Stimulated activated CD4-positive, alpha-beta T cell treated with anti-CD3 and anti-CD28 coated beads, Interleukin-4, amount 100 ng/mL, for 48 hours (primary cell): ENCODE data around the gene ZFAND2A.
"Not testable (repeated sequence)": the region's sequence is repeated elsewhere in the genome, so short reads cannot be mapped to it uniquely, and the experiment has no call there.

ENCODE experiments used
- DNase-seq, 2 donors: peaks; one replicate each; pipeline ENCODE4 v3.0.0-alpha.2; 2020; ENCODE audit warnings: low read depth in 2 of 2

ZFAND2A gene

DNA sequence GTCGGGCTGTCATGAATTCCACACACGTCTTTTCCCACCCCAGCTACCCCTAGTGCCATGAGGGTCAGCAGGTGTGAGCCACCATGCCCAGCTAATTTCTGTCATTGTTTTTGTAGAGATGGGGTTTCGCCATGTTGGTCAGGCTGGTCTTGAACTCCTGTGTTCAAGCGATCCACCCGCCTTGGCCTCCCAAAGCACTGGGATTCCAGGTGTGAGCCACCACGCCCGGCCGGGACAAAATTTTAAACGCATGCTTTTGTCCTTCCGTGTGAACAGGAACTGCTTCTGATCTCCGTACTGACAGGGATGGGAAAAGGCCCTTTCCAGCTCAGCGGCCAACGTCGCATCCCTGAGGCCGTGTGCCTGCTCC, 15.6 kb upstream of the ZFAND2A start:
- no peak for DNase-seq

DNA sequence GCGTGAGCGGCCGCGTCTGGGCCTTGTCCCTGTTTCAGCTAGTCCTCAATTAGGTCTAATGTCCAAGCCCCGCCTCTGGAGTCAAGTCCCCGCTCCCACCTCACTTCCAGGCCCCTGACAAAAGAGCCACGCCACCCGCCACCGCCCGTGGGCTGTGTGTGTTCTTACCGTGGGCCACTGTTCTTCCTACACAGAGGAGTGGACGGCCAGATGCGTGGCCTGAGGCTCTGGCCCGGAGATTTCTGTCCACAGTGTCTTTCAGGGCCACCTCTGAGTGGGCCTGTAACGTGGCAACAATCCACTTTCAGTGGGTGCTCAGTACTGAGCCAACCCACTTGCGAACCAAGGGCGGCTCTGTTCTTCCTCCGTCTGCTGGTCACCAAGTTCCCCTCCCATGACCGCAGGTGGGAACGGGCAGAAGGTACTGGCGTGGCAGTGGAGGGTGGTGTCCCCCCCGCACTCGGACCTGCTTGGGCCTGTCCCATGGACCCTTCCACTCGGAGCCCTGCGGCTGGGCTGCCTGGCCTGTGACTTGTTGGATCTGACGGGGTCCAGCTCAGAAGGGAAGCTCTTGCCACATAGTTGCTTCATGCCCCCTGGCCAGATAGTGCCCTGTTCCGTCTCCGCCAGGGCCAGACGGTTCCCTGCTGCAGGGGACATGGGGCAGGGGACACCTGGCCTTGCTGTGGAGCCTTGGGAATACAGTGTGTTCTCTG, 15.0 kb upstream of the ZFAND2A start:
- DNase-seq: no peak

DNA sequence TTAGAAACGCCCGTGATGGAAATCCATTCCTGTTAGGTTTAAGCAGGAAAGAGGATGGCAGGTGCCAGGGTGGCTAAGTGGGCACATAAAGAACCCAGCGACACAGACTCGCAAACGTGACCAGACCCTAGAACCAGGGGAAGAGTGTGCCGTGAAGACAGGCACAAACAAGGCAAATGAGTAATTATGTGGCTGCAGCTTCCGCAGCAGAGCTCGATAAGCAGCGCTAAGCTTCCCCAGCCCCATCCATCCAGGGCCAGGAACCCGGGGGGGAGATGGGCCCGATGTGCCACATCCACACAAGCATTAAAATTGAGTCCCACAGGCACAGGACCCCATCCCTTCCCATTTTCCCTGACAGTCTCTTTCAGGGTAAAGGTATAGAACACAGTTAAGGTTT, 14.0 kb upstream of the ZFAND2A start:
- no peak for DNase-seq

DNA sequence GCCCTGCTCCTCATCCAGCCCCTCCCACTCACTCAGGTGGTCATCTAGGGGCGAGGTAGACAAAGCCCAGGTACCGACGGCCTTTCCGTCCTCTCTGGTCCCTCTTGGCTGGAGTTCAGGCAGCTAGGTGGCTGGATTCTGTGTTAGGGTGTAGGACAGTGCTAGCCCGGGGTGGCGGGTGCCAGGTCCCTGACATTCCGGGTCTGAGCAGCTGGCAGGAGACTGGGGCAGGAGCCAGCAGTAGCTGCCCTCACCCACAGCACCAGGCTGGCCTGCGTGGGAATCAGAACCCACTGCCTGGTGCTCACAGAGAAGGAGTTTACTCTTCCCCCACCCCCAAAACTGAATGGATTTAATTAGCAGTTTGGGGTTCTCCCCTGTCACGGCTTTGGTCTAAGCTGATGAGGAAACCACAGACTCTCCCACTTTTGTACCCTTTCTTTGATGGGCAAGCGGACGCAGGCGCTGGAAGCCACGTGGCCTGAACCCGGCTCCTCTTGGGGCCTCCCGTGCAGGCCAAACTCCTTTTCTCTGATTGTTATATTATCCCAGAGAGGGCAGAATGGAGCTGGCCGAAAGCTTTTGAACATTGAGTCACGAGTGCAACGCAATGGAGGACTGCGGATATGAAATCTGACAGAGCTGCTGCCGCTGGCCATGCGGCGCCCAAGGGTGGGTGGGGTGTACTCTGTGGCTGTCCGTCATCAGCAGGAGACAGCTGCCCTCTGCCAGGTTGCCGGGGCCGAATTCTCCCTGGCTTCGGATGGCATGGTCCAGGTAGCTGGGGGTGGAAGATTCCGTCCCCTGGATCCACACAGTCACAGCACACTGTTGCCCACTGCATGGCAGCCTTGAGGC, 12.9 kb upstream of the ZFAND2A start:
- DNase-seq: no peak

DNA sequence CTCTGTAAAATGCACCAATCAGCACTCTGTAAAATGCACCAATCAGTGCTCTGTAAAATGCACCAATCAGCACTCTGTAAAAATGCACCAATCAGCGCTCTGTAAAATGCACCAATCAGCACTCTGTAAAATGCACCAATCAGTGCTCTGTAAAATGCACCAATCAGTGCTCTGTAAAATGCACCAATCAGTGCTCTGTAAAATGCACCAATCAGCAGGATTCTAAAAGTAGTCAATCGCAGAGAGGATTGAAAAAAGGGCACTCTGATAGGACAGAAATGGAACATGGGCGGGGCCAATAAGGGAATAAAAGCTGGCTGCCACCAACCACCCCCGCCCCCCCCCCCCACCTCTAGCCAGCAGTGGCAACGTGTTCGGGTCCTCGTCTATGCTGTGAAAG, 11.5 kb upstream of the ZFAND2A start:
- DNase-seq: not testable (repeated sequence)

DNA sequence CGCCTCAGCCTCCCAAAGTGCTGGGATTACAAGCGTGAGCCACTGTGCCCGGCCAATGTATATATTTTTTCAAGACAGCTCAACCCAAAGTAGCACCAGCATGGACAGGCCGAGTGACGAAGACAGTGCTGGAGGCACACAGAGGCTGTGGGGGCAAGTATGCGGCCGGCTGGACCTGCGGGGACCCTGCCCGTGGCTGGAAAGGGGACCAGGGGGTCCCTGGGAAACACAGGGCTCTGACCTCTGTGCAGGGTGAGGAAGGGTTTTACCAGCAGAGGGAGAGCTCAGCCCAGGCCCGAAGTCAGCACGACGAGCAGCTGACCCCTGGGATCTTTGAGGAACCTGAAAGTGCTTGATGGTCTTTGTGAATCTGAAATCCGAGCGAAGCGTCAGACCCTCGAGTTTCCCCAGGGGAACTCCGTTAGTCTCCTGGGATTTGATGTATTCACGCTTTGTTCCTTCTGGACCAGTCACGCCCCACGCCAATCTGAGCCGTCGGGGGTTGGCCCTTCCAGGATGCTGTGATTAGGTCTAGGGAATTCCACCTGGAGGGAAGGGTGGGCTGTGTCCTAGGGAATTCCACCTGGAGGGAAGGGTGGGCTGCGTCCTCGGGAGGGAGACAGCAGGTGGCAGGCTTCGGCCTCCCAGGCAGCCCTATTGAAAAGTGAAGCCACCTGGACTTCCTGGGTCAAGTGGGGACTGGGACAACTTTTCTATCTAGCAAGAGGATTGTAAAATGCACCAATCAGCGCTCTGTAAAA, 10.9 kb upstream of the ZFAND2A start:
- no peak for DNase-seq

DNA sequence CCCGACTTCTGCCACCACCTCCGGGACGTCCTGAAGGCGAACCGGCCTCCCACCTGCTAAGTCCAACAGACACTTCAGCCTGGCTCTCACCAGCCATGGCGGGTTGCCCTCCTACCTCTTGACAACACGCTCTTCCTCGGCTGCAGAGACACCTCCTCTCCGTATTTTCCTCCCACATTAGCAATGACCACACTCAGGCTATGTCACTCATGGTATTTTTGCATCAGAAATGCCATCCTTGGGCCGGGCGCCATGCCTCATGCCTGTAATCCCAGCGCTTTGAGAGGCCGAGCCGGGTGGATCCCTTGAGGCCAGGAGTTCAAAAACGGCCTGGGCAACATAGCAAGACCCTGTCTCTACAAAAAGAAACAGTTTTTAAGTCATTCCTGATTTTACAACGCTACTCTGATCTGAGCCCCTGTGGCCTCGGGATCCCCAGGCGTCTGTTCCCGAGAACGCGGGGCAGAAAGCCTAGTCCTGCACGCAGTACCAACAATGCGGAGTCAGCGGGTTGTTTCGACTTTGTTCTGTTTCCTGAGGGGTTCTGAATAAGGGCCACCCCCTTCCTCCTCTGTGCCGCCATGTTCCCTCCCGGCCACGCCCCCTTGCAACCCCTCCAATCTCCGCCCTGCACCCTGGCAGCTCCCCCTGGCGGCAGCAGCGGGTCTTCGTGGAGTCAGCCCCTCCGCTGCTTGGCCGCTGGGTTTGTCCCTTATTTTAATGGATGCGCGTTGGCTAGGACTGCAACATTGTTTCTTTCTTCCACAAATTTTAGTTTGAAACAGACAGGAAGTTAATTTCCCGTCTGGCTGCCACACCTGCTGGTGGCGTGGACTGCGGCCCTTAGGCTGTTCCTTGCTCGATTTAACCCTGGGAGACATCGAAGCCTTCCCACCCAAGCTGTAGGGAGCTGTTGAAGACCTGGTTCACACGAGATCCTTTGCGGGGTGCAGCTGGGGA, 9.7 kb upstream of the ZFAND2A start:
- DNase-seq: peak; percentile 83 to 97

DNA sequence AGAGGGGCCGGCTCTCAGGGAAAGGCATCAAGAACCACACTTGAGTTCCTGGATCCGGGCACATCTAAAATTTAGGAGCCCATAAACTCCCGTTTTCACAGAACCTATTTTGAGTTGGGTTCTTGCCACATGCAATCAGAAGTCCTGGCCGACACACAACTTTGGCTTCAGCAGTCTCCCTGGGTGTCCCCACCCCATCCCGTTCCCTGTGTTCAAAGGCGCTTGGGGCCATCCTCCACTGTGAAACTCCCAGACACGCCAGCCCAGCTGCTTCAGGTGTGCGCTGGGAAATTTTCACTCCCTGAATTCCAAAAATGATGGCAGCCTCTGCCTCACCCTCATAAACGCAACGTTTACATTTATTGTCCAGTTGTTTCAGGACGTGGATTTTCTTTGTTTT, 8.4 kb upstream of the ZFAND2A start:
- no peak for DNase-seq

DNA sequence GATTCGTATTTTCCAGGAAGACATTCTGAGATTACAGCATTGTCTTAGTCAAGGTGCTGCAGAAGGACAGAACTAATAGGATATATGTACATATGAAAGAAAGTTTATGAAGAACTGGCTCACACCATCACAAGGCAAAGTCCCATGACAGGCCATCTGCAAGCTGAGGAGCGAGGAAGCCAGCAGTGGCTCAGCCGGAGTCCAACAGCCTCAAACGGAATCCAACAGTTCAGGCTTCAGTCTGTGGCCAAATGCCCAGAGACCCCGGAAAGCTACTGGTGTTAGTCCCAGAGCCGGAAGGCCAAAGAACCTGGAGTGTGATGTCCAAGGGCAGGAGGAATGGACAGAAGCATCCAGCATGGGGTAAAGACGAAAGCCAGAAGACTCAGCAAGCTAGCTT, 4.4 kb upstream of the ZFAND2A start:
- no peak for DNase-seq

DNA sequence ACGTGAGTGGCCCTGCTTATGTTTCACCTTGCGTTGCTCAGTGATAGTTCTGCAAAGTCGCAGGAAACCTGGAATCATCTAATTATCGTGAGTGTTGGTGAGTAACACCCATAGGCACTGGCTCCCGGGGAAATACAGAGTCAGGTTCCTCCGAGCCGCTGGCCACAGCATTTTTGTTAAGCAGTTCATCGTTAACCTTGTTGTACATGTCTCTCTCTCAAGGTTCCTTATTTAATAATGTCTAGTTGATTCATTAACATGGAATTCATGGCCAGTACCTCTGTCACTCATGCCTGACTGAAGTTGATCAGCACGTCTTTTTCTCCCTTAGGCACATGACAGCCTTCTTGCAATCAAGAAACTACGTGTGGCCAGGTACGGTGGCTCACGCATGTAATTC, 3.1 kb upstream of the ZFAND2A start:
- no peak for DNase-seq

DNA sequence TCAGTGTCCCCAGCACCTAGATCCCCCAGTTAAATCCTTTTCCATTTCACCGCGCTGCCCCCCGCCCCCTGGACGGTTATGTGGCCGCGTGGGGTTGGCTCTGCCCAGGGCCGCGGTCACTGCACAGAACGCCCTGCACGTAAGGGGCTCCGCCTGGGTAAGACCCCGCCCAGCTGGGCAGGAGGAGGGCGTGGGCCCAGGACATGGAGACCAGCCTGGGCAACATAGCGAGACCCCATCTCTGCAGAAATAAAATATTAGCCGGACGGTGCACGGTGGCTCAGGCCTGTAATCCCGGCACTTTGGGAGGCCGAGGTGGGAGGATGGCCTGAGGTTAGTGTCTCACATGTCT, 650 bp upstream of the ZFAND2A start:
- DNase-seq: no peak

DNA sequence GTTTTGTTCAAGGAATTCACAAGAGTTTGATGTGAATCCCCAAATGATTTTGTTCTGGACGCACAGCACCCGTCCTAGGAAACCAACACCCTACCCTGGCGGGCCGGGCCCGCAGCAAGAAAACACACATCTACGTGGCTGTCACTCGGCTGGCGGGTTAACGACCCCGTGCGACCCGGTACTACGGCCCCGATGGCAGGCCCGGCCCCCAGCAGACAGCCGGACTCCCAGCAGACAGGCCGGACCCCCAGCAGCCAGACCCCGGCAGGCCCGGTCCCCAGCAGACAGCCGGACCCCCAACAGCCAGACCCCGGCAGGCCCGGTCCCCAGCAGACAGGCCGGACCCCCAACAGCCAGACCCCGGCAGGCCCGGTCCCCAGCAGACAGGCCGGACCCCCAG, 765 bp downstream of the ZFAND2A start:
- DNase-seq: not testable (repeated sequence)

DNA sequence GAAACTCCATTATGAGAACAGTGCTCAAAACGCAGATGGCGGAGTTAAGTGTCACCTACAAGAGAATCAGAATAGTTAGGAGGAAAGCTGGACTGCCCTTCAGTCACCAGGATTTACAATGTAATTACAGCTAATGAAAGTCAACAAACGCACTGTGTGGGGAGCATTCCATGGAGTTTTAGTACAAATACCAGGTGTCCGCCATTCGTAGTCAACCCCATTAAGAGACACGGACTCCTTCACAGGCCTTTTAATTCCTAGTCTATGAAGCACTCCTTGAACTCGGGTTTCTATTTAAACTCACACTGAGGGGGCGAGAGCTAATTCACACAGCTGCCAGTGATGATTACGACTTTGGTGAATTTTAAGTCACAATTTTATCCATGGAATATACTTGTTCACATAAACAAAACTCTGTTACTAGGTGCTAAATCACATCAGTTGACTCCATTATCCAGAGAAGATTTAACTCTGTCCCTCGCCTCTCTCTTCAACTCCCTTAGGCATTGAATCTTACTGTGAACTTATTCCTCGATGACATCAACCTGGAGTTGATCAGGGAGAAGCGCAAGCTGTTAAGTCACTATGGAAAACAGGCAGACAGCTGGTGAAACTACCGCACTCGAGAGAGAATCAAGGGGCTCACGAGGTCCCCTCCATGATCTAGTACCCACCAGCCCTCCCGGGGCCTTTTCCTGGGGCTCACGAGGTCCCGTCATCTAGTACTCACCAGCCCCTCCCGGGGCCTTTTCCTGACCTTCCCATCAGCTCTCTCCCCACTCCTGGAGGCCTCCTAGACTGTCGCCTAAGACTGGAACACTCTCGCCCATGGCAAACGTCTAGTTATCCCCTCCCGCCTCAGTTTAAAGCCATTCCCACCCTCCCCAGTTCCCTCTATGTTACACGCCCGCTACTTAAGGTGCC, 1.5 kb downstream of the ZFAND2A start:
- DNase-seq: no peak

DNA sequence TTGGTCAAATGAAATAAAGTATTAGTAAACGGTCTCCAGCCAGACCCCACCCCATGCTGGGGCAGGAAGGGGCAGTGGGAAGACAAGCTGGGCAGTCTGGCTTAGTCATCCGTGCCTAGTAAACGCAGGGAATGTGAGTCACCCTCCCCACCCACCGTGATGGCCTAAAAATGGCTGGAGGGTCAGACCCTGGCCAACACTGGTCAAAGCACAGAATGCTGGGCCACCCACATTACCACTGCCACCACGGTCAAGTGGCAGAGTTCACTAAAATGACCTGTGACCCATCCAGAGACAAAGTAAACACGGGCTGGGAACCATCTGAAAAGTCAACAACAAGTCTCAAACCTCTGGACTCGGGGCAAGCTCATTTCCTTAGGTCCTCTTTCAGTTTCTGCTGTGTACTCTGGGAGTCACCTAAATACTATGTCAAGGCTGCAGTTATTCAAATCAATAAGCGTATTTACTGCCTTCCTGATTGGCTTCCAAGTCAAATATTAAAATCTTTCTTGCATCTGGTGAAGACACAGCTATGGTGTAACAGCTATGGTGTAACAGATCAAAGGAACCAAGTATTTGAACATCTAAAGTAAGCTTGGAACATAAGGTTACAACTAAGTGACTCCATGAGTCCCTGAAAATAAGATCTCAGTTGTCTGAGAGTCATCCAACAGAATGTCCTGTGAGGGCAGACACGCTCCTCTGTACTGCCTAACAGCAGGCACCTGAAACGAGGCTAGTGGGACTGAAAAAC, 3.0 kb downstream of the ZFAND2A start:
- DNase-seq: no peak

DNA sequence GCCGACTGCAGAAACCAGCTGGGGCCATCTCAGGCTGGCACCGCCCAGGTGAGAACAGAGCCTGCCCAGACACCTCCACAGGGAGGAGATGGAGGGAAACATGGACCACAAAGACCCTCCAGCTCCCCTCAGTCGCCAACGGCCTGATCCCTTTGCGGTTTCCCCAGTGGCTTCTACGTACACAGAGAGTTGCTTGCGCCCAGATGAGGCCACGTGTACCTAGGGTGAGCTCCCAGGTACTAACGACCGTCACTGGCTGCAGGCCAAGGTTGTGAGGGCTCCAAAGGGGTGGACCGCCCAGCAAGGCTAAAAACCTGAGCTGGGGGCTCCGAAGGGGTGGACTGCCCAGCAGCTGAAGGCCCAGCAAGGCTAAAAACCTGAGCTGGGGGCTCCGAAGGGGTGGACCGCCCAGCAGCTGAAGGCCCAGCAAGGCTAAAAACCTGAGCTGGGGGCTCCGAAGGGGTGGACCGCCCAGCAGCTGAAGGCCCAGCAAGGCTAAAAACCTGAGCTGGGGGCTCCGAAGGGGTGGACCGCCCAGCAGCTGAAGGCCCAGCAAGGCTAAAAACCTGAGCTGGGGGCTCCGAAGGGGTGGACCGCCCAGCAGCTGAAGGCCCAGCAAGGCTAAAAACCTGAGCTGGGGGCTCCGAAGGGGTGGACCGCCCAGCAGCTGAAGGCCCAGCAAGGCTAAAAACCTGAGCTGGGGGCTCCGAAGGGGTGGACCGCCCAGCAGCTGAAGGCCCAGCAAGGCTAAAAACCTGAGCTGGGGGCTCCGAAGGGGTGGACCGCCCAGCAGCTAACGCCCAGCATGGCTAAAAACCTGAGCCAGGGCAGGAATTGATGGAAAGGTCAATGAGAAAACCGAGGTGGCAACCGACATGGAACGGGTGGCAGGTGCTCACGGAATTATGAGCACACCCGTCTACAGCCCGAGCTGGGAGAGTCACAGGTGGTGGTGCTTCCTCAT, 3.9 kb downstream of the ZFAND2A start:
- DNase-seq: not testable (repeated sequence)

DNA sequence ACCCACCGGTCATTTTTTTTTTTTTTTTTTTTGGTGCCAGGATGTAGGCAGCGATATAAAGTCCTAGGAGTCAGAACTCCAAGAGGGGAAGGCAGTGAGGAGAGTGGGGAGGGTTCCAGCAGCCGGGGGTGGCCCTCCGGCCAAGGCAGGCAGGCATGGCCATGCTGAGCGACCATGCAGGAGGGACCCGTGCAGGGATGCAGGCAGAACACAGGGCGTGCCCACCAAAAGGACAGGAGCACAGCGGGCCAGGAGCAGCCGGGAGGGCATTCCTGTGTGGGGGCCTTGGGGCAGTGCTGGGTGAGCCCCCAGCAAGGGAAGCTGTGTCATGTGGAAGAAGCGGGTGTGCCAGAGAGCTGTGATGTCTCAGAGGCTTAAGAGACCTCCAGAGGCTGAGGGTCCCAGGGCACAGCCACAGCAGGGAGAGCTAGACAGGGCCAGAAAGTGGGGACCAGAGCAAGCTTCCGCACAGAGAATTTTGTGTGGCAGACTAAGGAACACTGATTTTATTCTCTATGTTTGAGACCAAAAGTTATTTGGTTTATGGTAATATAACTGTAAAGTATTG, 5.7 kb downstream of the ZFAND2A start:
- DNase-seq: no peak

DNA sequence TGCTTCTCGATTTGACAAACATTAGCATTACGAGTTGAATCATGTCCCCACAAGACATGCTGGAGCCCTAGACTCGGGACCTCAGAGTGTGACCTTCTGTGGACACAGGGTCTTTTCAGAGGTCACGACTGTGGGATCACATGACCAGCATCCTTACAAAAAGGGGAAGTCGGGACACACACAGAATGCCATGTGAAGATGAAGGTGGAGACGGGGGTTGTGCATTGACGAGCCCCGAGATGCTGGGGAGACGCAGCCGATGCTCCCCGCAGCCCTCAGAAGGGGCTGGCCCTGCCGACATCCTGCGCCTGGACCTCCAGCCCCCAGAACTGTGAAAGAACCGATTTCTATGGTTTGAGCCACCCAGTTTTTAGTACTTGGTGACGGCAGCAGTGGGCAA, 7.5 kb downstream of the ZFAND2A start:
- no peak for DNase-seq
